ENCODE measurements around the gene OSGEP.
A peak's percentile ranks its signal among the peaks of the same experiment; 100 is the strongest.

OSGEP gene

DNA sequence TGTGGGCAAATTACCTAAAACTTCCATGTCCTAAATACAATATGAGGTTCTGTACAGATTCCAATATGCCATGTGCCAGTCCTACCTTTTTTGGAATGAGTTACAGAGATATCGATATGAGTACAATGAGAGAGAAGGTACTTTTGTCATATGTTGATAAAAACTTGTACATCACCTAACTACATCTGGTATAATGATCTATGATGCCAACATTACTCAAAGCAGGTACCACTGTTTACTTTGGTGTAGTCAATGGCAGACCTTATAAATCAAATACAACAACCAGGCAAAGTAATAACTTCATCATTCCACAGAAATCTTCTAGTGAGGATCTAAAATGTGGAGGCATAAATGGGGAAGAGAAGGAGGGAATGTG, 54.0 kb downstream of the OSGEP start:
- Mint-ChIP-seq H3K27me3 (no peaks in the 10 kb centered on the region), H3K27ac (peak overlapping the region; percentile 98), H3K4me3 (peak overlapping the region; percentile 82), H3K4me1 (peaks cover 33% of the 10 kb centered on the region), H3K36me3 (peaks cover 30% of the 10 kb centered on the region), H3K9me3 (no peaks in the 10 kb centered on the region)

- Mint-ChIP-seq H3K4me3 (no peak overlapping the region), H3K9me3 (no peaks in the 10 kb centered on the region), H3K27me3 (no peaks in the 10 kb centered on the region), H3K27ac (no peak overlapping the region), H3K4me1 (peaks cover 20% of the 10 kb centered on the region), H3K36me3 (peaks cover 26% of the 10 kb centered on the region)
Observed at GRCh38 chr14:20397511-20397910, 57.1 kb downstream of the OSGEP start.
